Stimulated activated naive CD8-positive, alpha-beta T cell treated with anti-CD3 and anti-CD28 coated beads, Interleukin-15, amount 100 ng/mL, for 72 hours (primary cell): ENCODE measurements around the gene CEP162.
"Not testable (repeated sequence)": the region's sequence is repeated elsewhere in the genome, so short reads cannot be mapped to it uniquely, and the experiment has no call there.

Experiments used
- ATAC-seq: fragments of 150-1000 bp; cut with Tn5 transposase; 2 replicates; pipeline ENCODE4 v1.10.0; 2021; ENCODE audit warnings: mild to moderate bottlenecking, moderate library complexity
- DNase-seq, 2 donors: peaks; one replicate each; pipeline ENCODE4 v3.0.0; 2021 to 2022
- H3K27ac Mint-ChIP-seq, 2 donors: one replicate each; pipeline ENCODE4 v1.8.0; 2022; ENCODE audit warnings: mild to moderate bottlenecking in 2 of 2, mixed read lengths in 2 of 2, moderate library complexity in 2 of 2
- H3K27me3 Mint-ChIP-seq: one replicate; pipeline ENCODE4 v1.8.0; 2022; ENCODE audit warnings: mixed read lengths
- H3K4me1 Mint-ChIP-seq: one replicate; pipeline ENCODE4 v1.8.0; 2022; ENCODE audit warnings: mild to moderate bottlenecking, mixed read lengths
- H3K4me3 Mint-ChIP-seq, 2 donors: one replicate each; pipeline ENCODE4 v1.8.0; 2022; ENCODE audit warnings: mild to moderate bottlenecking in 2 of 2, mixed read lengths in 2 of 2, moderate library complexity in 1 of 2
- H3K9me3 Mint-ChIP-seq, 2 donors: one replicate each; pipeline ENCODE4 v1.8.0; 2022; ENCODE audit warnings: mixed read lengths in 2 of 2

CEP162 gene

GRCh38 chr6:84193114-84193708 lies 34.2 kb downstream of the CEP162 start:
- no peak for ATAC-seq
- Mint-ChIP-seq H3K9me3 (no peaks in the 10 kb centered on the region), H3K4me3 (no peak overlapping the region), H3K27ac (no peak overlapping the region), H3K27me3 (no peaks in the 10 kb centered on the region), H3K4me1 (no peaks in the 10 kb centered on the region)
- DNase-seq: no peak

DNA sequence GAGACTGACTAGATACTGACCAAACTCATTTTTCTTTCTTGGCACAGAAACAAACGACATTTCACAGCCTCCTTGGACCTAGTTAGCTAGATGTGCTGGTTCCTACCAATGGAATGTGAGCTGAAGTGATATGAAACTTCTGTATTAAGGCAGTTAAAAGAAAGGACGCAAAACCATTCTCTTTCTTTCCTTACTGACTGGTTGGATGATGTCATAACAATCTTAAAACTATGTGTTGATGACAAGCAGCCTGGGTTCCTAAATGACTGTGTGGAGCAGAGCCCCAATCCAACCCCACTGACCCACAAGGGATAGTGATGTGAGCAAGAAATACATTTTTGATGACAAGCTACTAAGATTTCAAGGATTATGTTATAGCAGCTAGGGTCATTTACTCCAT lies 35.6 kb downstream of the CEP162 start:
- H3K4me1 Mint-ChIP-seq: no peaks in the 10 kb centered on the region
- ATAC-seq: no peak
- no peak overlapping the region for H3K27ac Mint-ChIP-seq
- no peaks in the 10 kb centered on the region for H3K9me3 Mint-ChIP-seq
- no peak for DNase-seq
- no peak overlapping the region for H3K4me3 Mint-ChIP-seq
- no peaks in the 10 kb centered on the region for H3K27me3 Mint-ChIP-seq

GRCh38 chr6:84189356-84189755 lies 38.1 kb downstream of the CEP162 start:
- not testable (repeated sequence) for H3K27me3 Mint-ChIP-seq, H3K4me1 Mint-ChIP-seq, DNase-seq, H3K9me3 Mint-ChIP-seq, H3K4me3 Mint-ChIP-seq, ATAC-seq, H3K27ac Mint-ChIP-seq

GRCh38 chr6:84183430-84183829 lies 44.0 kb downstream of the CEP162 start:
- ATAC-seq (no peak), DNase-seq (no peak)
- H3K27ac Mint-ChIP-seq: no peak overlapping the region
- H3K9me3 Mint-ChIP-seq: no peaks in the 10 kb centered on the region
- no peaks in the 10 kb centered on the region for H3K27me3 Mint-ChIP-seq
- no peaks in the 10 kb centered on the region for H3K4me1 Mint-ChIP-seq
- H3K4me3 Mint-ChIP-seq: no peak overlapping the region

DNA sequence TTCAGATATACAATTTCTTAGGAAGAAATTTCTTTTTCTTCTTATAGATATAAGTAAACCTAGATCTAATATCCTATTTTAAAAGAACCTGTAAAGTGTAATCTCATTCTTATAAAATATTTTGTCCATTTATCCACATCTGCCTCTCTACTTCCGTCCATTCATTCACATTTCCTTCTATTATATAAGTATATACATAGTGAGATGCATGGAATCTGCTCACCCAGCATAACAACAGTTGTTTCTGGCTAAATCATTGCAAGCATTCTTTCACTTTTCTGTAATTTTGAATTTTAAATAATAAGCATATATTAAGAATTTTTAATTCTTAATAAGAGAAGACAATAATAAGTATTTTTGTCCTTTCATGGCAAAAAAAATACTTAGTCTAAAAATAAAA lies 45.4 kb downstream of the CEP162 start:
- Mint-ChIP-seq H3K27ac (no peak overlapping the region), H3K9me3 (no peaks in the 10 kb centered on the region), H3K4me3 (no peak overlapping the region), H3K4me1 (no peaks in the 10 kb centered on the region), H3K27me3 (no peaks in the 10 kb centered on the region)
- DNase-seq (no peak), ATAC-seq (no peak)

- H3K4me1 Mint-ChIP-seq: no peaks in the 10 kb centered on the region
- no peak for ATAC-seq
- DNase-seq: no peak
- no peaks in the 10 kb centered on the region for H3K9me3 Mint-ChIP-seq
- no peak overlapping the region for H3K4me3 Mint-ChIP-seq
- no peaks in the 10 kb centered on the region for H3K27me3 Mint-ChIP-seq
- no peak overlapping the region for H3K27ac Mint-ChIP-seq
Observed at GRCh38 chr6:84177241-84177640, 50.2 kb downstream of the CEP162 start.

- H3K9me3 Mint-ChIP-seq: no peaks in the 10 kb centered on the region
- H3K27ac Mint-ChIP-seq: peak overlapping the region in 1 of 2 donors; percentile 73
- no peaks in the 10 kb centered on the region for H3K4me1 Mint-ChIP-seq
- H3K27me3 Mint-ChIP-seq: no peaks in the 10 kb centered on the region
- DNase-seq (no peak), ATAC-seq (no peak)
- no peak overlapping the region for H3K4me3 Mint-ChIP-seq
Observed at GRCh38 chr6:84172574-84172973, 54.9 kb downstream of the CEP162 start.

DNA sequence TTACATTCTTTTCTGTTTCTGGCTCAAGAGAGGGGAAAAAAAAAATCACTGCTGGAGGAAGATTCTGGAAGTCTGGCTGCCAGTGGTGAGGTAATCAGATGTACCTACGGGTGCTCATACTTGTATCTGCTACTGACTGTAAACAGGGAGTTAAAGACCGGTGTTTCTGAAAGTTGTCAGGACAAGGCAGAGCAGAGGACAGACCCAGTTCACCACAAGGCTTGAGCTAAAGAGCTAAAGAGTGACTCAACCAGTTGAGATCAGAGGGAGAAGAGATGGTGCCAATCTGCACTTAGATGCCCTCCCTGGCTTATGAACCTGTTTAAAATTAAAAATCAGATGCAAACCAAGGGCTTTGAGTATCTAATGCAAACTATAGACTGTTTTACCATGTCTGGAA lies 55.4 kb downstream of the CEP162 start:
- H3K4me3 Mint-ChIP-seq: no peak overlapping the region
- H3K27me3 Mint-ChIP-seq: no peaks in the 10 kb centered on the region
- H3K4me1 Mint-ChIP-seq: no peaks in the 10 kb centered on the region
- no peak for DNase-seq
- H3K27ac Mint-ChIP-seq: no peak overlapping the region
- ATAC-seq: no peak
- H3K9me3 Mint-ChIP-seq: no peaks in the 10 kb centered on the region

DNA sequence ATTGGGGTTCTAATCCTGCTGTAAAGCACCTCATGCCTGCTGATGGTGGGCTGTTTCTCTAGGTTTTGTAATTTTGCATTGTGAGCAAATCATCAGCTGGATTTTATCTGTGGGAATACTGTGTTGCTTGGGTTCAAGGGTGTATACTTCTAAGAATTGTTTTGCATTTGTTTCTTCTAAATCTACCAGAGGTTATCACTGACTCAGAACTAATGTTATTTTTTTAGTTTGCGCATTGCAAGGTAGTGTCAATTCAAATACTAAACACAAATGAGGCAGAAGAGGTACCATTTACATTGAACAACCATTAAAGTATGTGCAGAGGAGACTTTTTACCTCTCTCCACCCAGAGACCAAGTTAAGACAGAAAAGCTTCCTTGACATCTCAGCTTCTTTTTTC lies 60.0 kb downstream of the CEP162 start:
- Mint-ChIP-seq H3K9me3 (no peaks in the 10 kb centered on the region), H3K4me1 (no peaks in the 10 kb centered on the region), H3K27ac (no peak overlapping the region), H3K4me3 (no peak overlapping the region), H3K27me3 (no peaks in the 10 kb centered on the region)
- DNase-seq (no peak), ATAC-seq (no peak)

DNA sequence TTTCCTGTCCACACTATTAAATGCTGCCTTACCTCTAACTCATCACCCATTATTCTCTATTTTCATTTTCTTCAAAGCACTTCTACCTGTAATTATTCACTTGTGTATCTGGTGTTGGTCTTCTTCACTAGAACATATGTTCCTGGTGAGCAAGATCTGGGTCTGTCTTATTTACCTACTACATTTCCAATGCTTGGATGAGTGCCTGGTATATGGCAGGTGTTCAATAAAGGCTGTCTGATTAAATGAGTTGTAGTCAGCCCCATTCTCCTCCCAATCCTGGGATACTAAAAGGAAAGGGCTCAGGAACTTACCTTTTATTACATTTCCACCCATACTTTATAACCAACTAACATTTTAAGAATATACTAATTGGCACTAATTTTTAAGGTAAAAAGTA lies 61.0 kb downstream of the CEP162 start:
- Mint-ChIP-seq H3K27me3 (no peaks in the 10 kb centered on the region), H3K27ac (no peak overlapping the region), H3K4me1 (no peaks in the 10 kb centered on the region), H3K4me3 (no peak overlapping the region), H3K9me3 (no peaks in the 10 kb centered on the region)
- ATAC-seq (no peak), DNase-seq (no peak)

DNA sequence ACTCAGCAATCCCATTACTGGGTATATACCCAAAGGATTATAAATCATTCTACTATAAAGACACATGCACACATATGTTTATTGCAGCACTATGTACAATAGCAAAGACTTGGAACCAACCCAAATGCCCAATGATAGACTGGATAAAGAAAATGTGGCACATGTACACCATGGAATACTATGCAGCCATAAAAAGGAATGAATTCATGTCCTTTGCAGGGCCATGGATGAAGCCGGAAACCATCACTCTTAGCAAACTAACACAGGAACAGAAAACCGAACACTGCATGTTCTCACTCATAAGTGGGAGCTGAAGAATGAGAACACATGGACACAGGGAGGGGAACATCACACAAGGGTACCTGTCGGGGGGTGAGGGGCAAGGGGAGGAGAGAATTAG lies 63.1 kb downstream of the CEP162 start:
- DNase-seq, H3K9me3 Mint-ChIP-seq, H3K4me3 Mint-ChIP-seq, H3K27ac Mint-ChIP-seq, H3K27me3 Mint-ChIP-seq, ATAC-seq, H3K4me1 Mint-ChIP-seq: not testable (repeated sequence)

- DNase-seq (no peak), ATAC-seq (no peak)
- peak overlapping the region in 1 of 2 donors; percentile 69 for H3K27ac Mint-ChIP-seq
- H3K9me3 Mint-ChIP-seq: no peaks in the 10 kb centered on the region
- no peaks in the 10 kb centered on the region for H3K27me3 Mint-ChIP-seq
- no peaks in the 10 kb centered on the region for H3K4me1 Mint-ChIP-seq
- H3K4me3 Mint-ChIP-seq: no peak overlapping the region
Observed at GRCh38 chr6:84161190-84161589, 66.3 kb downstream of the CEP162 start.

- Mint-ChIP-seq H3K9me3 (no peaks in the 10 kb centered on the region), H3K4me1 (no peaks in the 10 kb centered on the region), H3K4me3 (no peak overlapping the region), H3K27ac (no peak overlapping the region), H3K27me3 (no peaks in the 10 kb centered on the region)
- DNase-seq (no peak), ATAC-seq (no peak)
Observed at GRCh38 chr6:84156306-84156705, 71.1 kb downstream of the CEP162 start.

DNA sequence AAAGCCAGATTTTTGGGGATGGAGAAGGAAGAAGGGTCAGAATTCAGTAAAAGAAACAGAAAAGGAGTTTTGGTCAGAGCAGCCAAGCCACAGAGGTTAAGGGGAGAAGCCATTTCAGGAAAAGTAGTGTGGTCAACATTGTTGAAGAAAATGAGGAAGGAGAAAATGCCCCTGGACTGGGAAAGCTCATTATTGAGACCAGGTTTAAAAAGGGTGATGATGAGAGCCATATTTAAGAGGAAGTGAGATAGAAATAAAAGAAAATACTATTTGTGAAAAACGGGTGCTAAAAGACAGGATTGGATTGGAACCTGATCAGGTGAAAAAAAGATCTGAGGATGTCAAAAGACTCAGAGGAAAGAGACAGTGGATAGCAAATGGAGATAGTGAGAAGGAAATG lies 75.8 kb downstream of the CEP162 start:
- ATAC-seq (no peak), DNase-seq (no peak)
- H3K27ac Mint-ChIP-seq: no peak overlapping the region
- H3K9me3 Mint-ChIP-seq: peaks cover 0 to 5% of the 10 kb centered on the region in 2 donors
- H3K4me1 Mint-ChIP-seq: no peaks in the 10 kb centered on the region
- H3K4me3 Mint-ChIP-seq: no peak overlapping the region
- H3K27me3 Mint-ChIP-seq: no peaks in the 10 kb centered on the region

GRCh38 chr6:84150705-84151104 lies 76.7 kb downstream of the CEP162 start:
- H3K27me3 Mint-ChIP-seq: no peaks in the 10 kb centered on the region
- H3K27ac Mint-ChIP-seq: peak overlapping the region in 1 of 2 donors; percentile 64
- DNase-seq (no peak), ATAC-seq (peak; percentile 58)
- H3K9me3 Mint-ChIP-seq: peaks cover 0 to 5% of the 10 kb centered on the region in 2 donors
- no peak overlapping the region for H3K4me3 Mint-ChIP-seq
- H3K4me1 Mint-ChIP-seq: no peaks in the 10 kb centered on the region

DNA sequence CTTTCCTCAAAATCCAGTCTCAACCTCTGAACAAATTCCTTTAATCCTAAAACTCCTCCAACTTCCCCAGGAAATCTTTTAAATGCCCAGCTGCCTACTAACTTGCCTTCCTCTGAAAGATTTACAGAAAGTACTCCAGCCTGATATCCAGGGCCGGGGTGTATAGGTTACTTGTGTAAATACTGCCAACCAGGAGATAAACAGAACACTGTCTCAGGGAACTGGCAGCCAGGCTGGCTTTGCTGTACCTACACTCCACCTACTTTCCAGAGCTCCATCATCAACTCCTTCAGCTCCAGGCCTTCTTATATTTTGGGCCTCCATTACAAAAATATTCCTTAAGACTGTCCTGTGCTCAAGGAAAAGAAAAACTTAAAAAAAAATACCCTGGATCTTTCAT lies 85.9 kb downstream of the CEP162 start:
- H3K4me3 Mint-ChIP-seq: no peak overlapping the region
- DNase-seq: no peak
- no peak for ATAC-seq
- peaks cover 7% of the 10 kb centered on the region for H3K4me1 Mint-ChIP-seq
- no peak overlapping the region for H3K27ac Mint-ChIP-seq
- no peaks in the 10 kb centered on the region for H3K27me3 Mint-ChIP-seq
- no peaks in the 10 kb centered on the region for H3K9me3 Mint-ChIP-seq

DNA sequence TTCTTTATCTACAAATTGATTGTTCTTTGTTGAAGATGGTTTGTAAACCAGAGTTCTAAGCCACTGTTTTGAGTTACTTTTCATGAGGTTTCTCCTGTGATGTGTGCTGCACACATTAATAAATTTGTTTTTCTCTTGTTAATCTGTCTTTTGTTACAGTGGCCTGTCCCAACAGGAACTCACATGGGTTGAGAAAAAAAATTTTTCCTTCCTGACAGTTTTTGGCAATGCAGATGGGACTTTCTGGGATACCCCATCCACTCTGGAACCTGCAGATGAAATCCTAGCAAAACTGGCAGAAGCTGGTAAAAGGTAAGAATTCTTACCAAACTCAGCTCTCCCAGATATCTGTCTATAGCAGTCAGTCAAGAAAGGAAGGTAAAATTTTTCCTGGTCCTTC lies 88.1 kb downstream of the CEP162 start:
- Mint-ChIP-seq H3K27ac (no peak overlapping the region), H3K4me1 (peaks cover 7% of the 10 kb centered on the region)

More for the DNA sequence above, 88.1 kb downstream of the CEP162 start:
- no peaks in the 10 kb centered on the region for H3K9me3 Mint-ChIP-seq
- ATAC-seq (no peak), DNase-seq (no peak)
- no peak overlapping the region for H3K4me3 Mint-ChIP-seq
- H3K27me3 Mint-ChIP-seq: no peaks in the 10 kb centered on the region
